GM12865 (cell line): Measurements from ENCODE around the gene TBX1.

Experiments
- DNase-seq: peaks from one replicate; pipeline ENCODE4 v3.0.0; 2010; ENCODE audit warnings: low read depth
- H3K4me3 ChIP-seq: 2 replicates; pipeline ENCODE4 v1.5.1; 2011; ENCODE audit warnings: mild to moderate bottlenecking, low read depth, low read length, control low read depth
- TF ChIP-seq, protein P1 (sequence below): IDR thresholded peaks from 2 replicates; pipeline ENCODE4 v1.5.1; 2011; ENCODE audit warnings: low read length, control low read depth, low read depth, inconsistent platforms; ENCODE audit not compliant: insufficient read depth; ENCODE audit errors: missing control alignments

Gene TBX1

DNA sequence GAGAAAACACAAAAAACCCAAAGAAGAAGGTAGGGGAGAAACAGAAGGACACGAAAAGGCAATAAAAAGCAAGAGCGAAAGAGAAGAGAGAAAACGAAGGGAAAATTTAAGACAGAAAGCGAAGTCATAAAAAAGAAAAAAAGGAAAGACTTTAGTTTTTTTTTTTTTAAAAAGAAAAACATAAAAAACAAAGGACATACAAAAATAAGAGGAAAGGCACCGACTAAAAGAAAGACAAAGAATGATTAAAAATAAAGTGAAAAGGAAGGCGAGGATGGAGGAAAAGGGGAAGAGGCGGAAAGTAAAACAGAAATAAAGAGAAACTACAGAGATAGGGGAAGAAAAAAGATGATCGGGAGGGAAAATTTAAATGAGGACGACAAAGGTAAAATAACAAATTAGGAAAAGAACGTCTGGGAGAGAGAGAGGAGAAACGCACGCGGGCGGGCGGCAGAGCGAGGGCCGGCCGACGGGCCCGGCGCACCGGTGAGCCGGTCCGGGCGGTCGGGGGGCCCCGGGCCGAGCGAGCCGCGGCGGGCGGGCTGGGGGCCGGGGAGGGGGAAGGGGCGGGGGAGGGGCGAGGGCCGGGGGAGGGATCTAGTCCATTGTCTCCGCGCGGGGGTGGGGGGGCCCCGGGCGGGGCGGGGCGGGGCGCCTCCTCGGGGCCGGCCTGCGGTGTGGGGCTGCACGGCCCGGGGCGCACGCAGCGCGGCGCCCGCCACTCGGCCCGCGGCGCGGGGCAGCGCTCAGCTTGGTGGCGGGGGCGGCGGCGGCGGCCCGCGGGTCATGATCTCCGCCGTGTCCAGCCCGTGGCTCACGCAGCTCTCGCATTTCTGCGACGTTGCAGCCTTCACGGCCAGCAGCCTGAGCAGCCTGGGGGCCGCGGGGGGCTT is at the start of gene TBX1:
Gene TBX1 (plus strand): TSS at position 721 of the 893 bp plus-strand sequence. CDS start 66 bp downstream, at position 787.
- TF ChIP-seq, protein P1, sequence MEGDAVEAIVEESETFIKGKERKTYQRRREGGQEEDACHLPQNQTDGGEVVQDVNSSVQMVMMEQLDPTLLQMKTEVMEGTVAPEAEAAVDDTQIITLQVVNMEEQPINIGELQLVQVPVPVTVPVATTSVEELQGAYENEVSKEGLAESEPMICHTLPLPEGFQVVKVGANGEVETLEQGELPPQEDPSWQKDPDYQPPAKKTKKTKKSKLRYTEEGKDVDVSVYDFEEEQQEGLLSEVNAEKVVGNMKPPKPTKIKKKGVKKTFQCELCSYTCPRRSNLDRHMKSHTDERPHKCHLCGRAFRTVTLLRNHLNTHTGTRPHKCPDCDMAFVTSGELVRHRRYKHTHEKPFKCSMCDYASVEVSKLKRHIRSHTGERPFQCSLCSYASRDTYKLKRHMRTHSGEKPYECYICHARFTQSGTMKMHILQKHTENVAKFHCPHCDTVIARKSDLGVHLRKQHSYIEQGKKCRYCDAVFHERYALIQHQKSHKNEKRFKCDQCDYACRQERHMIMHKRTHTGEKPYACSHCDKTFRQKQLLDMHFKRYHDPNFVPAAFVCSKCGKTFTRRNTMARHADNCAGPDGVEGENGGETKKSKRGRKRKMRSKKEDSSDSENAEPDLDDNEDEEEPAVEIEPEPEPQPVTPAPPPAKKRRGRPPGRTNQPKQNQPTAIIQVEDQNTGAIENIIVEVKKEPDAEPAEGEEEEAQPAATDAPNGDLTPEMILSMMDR: no peak
- no peak for DNase-seq
- H3K4me3 ChIP-seq: no peak within 1 kb of the TSS

DNA sequence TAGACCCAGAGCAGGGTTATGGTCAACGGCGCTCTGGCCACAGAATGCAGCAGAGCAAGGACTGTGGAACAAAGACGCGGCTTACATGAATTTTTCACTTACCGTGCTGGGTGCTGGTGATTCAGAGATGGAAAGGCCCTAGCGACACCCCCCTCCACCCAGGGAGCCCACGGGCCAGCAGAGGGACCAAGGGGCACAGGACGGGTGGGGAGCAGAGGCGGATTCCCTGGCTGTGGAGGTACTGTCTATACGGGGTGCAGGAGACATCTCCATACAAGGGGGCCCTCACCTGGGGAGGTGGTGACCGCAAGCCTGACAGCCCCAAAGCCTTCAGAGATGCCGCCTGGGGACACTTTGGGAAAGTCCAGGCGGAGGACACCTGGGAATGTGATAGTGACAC is 47.3 kb upstream of the TBX1 start:
- TF ChIP-seq, protein P1: no peak
- no peak for DNase-seq
- H3K4me3 ChIP-seq: no peak overlapping the region

DNA sequence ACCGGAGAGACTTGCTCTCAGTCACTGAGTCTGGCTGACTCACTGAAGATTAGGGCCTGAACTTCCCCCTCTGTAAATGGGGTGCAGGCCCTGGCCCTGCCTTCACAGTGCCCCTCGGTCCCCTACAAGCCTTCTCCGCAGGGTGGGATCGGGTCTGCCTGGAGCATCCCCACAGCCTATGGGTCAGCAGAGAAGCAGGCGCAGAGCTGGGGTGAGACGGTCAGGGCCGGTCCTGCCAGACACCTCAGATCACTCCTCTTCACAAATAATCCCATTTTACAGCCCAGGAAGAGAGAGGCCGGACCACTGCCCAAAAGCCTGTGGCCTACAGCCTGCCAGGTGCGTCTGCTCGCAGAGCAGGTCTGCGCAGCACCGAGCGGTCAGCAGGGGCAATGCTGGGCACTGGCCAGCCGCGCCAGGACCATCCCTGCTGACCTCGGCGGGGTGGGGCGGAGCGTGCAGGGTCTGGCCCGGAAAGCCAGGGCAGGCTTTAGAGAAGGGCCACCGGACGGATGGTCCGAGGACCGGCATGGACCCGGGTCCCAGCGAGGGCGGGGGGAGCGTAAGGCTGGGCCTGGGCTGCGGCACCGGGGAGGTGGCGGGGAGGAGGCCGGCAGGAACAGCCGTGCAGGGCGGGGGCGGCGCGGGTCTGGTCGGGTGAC is 46.8 kb upstream of the TBX1 start:
- TF ChIP-seq, protein P1: no peak
- no peak for DNase-seq
- H3K4me3 ChIP-seq: no peak overlapping the region

DNA sequence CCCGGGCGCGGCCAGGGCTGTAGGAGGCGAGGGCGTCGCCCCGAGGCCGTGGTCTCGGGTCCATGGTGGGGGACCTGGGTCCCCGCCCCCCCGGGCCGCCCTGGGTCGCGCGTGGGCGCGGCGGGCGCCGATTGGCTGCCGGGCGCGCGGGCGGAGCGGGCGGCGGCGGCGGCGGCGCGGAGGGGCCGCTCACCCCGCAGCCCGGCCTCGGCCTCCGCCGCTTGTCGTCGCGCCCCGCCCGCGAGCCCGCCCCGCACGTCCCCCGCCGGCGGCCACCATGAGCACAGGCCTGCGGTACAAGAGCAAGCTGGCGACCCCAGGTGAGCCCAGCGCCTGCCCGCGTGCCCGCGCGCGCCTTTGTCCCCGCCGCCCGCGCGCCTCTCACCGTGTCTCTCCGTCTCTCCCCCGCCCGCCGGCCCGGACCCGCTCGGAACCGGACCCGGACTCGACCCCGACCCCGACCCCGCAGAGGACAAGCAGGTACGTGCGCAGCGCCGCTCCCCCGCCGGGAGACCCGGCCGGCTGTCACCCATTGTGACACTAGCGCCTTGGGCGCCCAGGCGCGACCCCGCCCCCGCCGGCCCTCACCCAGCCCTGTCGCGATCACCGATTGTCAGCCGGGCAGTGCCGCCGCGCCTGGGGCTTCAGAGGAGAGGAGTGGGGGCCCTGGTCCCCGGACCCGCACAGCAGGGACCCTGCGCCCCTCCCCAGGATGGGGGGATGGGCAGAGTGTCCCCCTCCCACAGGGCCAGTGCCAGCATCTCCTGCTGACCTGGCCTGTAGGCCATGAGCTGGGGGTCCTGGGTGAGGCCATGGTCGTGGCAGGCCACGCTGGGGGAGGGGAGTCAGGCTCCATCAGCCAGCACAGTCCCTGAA is 46.0 kb upstream of the TBX1 start, which contains the start of gene SEPTIN5:
Gene SEPTIN5 (plus strand): TSS at position 192 of the 876 bp plus-strand sequence. CDS start 86 bp downstream, at position 278.
- TF ChIP-seq, protein P1: no peak
- peak within 1 kb of the TSS; percentile 6; the same call in 1 of the 2 replicates for H3K4me3 ChIP-seq
- DNase-seq: no peak

DNA sequence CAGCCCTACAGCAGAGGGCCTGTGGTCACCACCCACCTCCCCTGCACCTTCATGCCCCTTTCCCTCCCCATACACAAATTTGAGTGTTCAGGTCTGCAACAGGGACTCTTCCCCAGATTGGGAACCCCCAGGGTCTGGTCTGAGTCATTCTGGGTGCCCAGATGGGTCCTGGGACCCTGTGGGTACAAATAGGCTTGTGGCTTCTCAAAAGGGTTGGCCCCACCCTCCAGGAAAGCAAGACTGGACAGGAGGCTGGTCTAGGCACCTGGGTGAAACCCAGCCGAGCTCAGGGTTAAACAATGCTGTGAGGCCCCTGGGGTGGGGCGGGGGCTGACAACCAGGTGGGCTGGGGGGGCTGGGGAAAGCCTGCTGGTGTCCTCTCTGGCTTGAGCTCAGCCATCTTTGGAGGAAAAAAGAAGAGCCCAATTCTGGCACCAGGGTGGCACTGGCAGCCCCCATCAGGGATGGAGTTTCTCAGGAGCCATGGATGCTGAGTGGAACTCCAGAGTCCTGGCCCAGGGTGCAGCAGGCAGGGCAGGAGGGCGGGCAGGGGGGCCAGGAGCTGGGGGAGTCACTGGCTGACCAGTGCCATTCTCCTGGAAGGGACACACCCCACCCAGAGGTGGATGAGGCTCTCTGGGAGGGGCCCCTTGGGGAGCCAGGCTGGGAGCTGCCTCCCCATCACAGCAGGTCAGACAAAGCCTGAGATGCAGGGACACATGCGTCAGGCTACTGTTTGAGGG is 45.2 kb upstream of the TBX1 start:
- TF ChIP-seq, protein P1: no peak
- peak; percentile 38 for DNase-seq

More for the DNA sequence above, 45.2 kb upstream of the TBX1 start:
- no peak overlapping the region for H3K4me3 ChIP-seq
